ENCODE measurements around the gene NR1H3. TPM values are rescaled to one million over a fixed set of nuclear protein-coding genes. Genes with fewer than 3 reads are reported as not detected.

The NR1H3 gene
- total and polyA plus RNA-seq, 9 donors: 12.9 to 26.2 (median 15.1) TPM

Other genes with a start within 250 kb of the NR1H3 start
- gene ARFGAP2, start 81.1 kb upstream of the NR1H3 start, total RNA-seq: 90.2 TPM
- 10 to 100 TPM; 59.8 to 91.0 (median 72.3) TPM for gene ARFGAP2, start 81.1 kb upstream of the NR1H3 start, polyA plus RNA-seq (ENCODE audit: insufficient read depth in 1 of 8, insufficient read length in 8 of 8, low replicate concordance in 1 of 8)
- gene PACSIN3, start 71.6 kb upstream of the NR1H3 start, total RNA-seq: 215 TPM
- 100 to 1,000 TPM; 123 to 239 (median 203) TPM for gene PACSIN3, start 71.6 kb upstream of the NR1H3 start, polyA plus RNA-seq (ENCODE audit: insufficient read depth in 1 of 8, insufficient read length in 8 of 8, low replicate concordance in 1 of 8)
- 11.9 TPM for gene DDB2, start 43.0 kb upstream of the NR1H3 start, total RNA-seq
- 10 to 100 TPM in 7 of 8 donors, 1 to 10 TPM in 1; 9.7 to 15.1 (median 12.1) TPM for gene DDB2, start 43.0 kb upstream of the NR1H3 start, polyA plus RNA-seq (ENCODE audit: insufficient read depth in 1 of 8, insufficient read length in 8 of 8, low replicate concordance in 1 of 8)
- gene ACP2, start 9.2 kb upstream of the NR1H3 start, total RNA-seq: 15.6 TPM
- 10 to 100 TPM; 19.3 to 31.8 (median 28.4) TPM for gene ACP2, start 9.2 kb upstream of the NR1H3 start, polyA plus RNA-seq (ENCODE audit: insufficient read depth in 1 of 8, insufficient read length in 8 of 8, low replicate concordance in 1 of 8)
- gene MADD, start 12.1 kb downstream of the NR1H3 start, total RNA-seq: 16.7 TPM
- 10 to 100 TPM; 25.0 to 34.3 (median 31.0) TPM for gene MADD, start 12.1 kb downstream of the NR1H3 start, polyA plus RNA-seq (ENCODE audit: insufficient read depth in 1 of 8, insufficient read length in 8 of 8, low replicate concordance in 1 of 8)
- 0.13 TPM for gene MYBPC3, start 94.7 kb downstream of the NR1H3 start, total RNA-seq
- gene MYBPC3, start 94.7 kb downstream of the NR1H3 start, polyA plus RNA-seq (ENCODE audit: insufficient read depth in 1 of 8, insufficient read length in 8 of 8, low replicate concordance in 1 of 8): 1 to 10 TPM in 1 of 8 donors, under 1 TPM in 7; 0.06 to 1.1 (median 0.30) TPM
- 3.6 TPM for gene SPI1, start 120.6 kb downstream of the NR1H3 start, total RNA-seq
- gene SPI1, start 120.6 kb downstream of the NR1H3 start, polyA plus RNA-seq (ENCODE audit: insufficient read depth in 1 of 8, insufficient read length in 8 of 8, low replicate concordance in 1 of 8): 1 to 10 TPM; 5.6 to 8.2 (median 6.0) TPM
- 37.7 TPM for gene SLC39A13, start 150.6 kb downstream of the NR1H3 start, total RNA-seq
- gene SLC39A13, start 150.6 kb downstream of the NR1H3 start, polyA plus RNA-seq (ENCODE audit: insufficient read depth in 1 of 8, insufficient read length in 8 of 8, low replicate concordance in 1 of 8): 10 to 100 TPM; 36.2 to 46.5 (median 42.5) TPM
- 99.1 TPM for gene PSMC3, start 168.4 kb downstream of the NR1H3 start, total RNA-seq
- 100 to 1,000 TPM; 125 to 159 (median 136) TPM for gene PSMC3, start 168.4 kb downstream of the NR1H3 start, polyA plus RNA-seq (ENCODE audit: insufficient read depth in 1 of 8, insufficient read length in 8 of 8, low replicate concordance in 1 of 8)
- gene RAPSN, start 191.1 kb downstream of the NR1H3 start, total RNA-seq: 57.9 TPM
- gene RAPSN, start 191.1 kb downstream of the NR1H3 start, polyA plus RNA-seq (ENCODE audit: insufficient read depth in 1 of 8, insufficient read length in 8 of 8, low replicate concordance in 1 of 8): 100 to 1,000 TPM in 3 of 8 donors, 10 to 100 TPM in 5; 89.9 to 113 (median 99.4) TPM